Lung (tissue), 12 donors: ENCODE data around the gene EYA3. TPM values are rescaled to one million over a fixed set of nuclear protein-coding genes. Genes with fewer than 3 reads are reported as not detected.

Source experiments
- ATAC-seq: fragments of 200-7000 bp; cut with Tn5 transposase; one replicate; pipeline ENCODE4 v1.9.1; 2020; ENCODE audit warnings: moderate number of reproducible peaks; ENCODE audit not compliant: insufficient read depth, low FRiP score
- DNase-seq, 3 donors: peaks; one replicate each; pipeline ENCODE4 v3.0.0-alpha.2; 2013 to 2017
- H3K27ac ChIP-seq, 2 donors: one replicate each; pipeline ENCODE4 v1.5.1; 2013; ENCODE audit warnings: mild to moderate bottlenecking in 2 of 2, moderate library complexity in 2 of 2, control low read depth in 1 of 2, inconsistent platforms in 1 of 2, low read depth in 1 of 2, low read length in 1 of 2
- H3K27me3 ChIP-seq, 3 donors: one replicate each; pipeline ENCODE4 v1.5.1; 2013; ENCODE audit warnings: low read length in 2 of 3; ENCODE audit not compliant: control insufficient read depth in 3 of 3, insufficient read depth in 3 of 3
- H3K36me3 ChIP-seq, 4 donors: one replicate each; pipeline ENCODE4 v1.5.1; 2013; ENCODE audit warnings: low read length in 4 of 4, mild to moderate bottlenecking in 1 of 4, moderate library complexity in 1 of 4; ENCODE audit not compliant: control insufficient read depth in 4 of 4, insufficient read depth in 4 of 4
- H3K4me1 ChIP-seq, 5 donors: one replicate each; pipeline ENCODE4 v1.5.1; 2013; ENCODE audit warnings: low read length in 5 of 5, mild to moderate bottlenecking in 2 of 5, moderate library complexity in 1 of 5; ENCODE audit not compliant: control insufficient read depth in 5 of 5, insufficient read depth in 5 of 5
- H3K4me3 ChIP-seq: one replicate; pipeline ENCODE4 v1.5.1; 2013; ENCODE audit warnings: mild to moderate bottlenecking, control low read depth, moderate library complexity
- H3K9ac ChIP-seq, 2 donors: one replicate each; pipeline ENCODE4 v1.5.1; 2013; ENCODE audit warnings: low read length in 2 of 2, control low read depth in 1 of 2; ENCODE audit not compliant: insufficient read depth in 1 of 2
- H3K9me3 ChIP-seq, 4 donors: one replicate each; pipeline ENCODE4 v1.5.1; 2013; ENCODE audit warnings: low read length in 3 of 4, mild to moderate bottlenecking in 1 of 4, moderate library complexity in 1 of 4; ENCODE audit not compliant: control insufficient read depth in 4 of 4, insufficient read depth in 3 of 4
- WGBS, 2 donors: extraction: QIAGEN DNeasy Blood & Tissue Kit; methylation state at CpG; one replicate each; pipeline ENCODE4 v1.1.7; 2013; 5-methylcytosine and 5-hydroxymethylcytosine counted together
- polyA plus RNA-seq, 2 donors: library from polyadenylated mRNA; stranded (reverse); fragments of 200-250 nt; gene quantifications; one replicate each; pipeline ENCODE4 v1.2.1, GENCODE V29; 2013
- total RNA-seq, 2 donors: library from RNA; depleted of rRNA in 1 of 2; stranded (reverse); fragments of >200 nt in 1 of 2; gene quantifications; one replicate each; pipeline ENCODE4 v1.2.1, GENCODE V29; 2014 to 2021
- TF ChIP-seq, protein P1 (sequence below): IDR thresholded peaks from 2 replicates; pipeline ENCODE4 v1.5.1; 2012; ENCODE audit warnings: mild to moderate bottlenecking; ENCODE audit errors: control extremely low read depth, extremely low read depth
- donor health status: control.
- donor health status: control.
- donor health status: Bipolar disorder and iron deficiency.
- donor health status: healthy.
- donor health status: DM: yes; HTN: yes; CAD: no.

The EYA3 gene
- total and polyA plus RNA-seq, 4 donors: 6.3 to 21.8 (median 13.4) TPM

DNA sequence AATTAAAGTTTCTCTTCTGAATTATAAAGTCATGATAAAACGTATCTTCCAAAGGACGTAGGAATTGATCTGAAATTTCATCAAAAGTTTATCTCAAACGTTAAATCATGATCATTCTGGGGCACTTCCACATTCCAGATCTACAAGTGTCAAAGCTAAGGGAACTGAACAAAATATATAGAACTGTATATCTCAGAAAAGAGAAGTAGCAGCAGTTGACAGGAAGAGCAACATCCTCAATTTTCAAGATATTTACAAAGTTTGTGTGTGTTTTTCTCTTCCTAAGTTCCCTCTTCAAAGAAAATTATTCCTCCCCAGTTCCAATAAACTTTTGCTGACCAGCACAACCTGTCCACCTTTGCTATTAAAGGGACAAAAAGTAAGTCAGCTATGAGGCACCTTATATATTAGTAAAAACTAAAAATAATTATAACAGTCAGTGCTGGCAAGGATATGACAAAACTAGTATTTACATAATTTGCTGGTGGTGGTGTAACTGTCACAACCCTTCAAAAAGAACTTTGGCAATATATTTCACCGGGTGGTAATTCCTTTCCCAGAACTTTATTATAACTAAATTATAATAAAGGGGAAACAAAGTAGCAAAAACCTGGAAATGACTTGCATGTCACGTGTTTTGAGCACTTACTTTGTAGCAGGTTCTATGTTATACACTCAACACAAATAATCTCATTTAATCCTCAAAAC lies 38.5 kb upstream of the EYA3 start:
- no peak for DNase-seq
- Histone ChIP-seq H3K4me1 (peaks cover 0 to 6% (median 0%) of the 10 kb centered on the region in 5 donors), H3K27ac (no peak overlapping the region), H3K36me3 (no peaks in the 10 kb centered on the region), H3K27me3 (no peaks in the 10 kb centered on the region), H3K9ac (no peak overlapping the region), H3K9me3 (no peaks in the 10 kb centered on the region), H3K4me3 (no peak overlapping the region)
- TF ChIP-seq, protein P1, sequence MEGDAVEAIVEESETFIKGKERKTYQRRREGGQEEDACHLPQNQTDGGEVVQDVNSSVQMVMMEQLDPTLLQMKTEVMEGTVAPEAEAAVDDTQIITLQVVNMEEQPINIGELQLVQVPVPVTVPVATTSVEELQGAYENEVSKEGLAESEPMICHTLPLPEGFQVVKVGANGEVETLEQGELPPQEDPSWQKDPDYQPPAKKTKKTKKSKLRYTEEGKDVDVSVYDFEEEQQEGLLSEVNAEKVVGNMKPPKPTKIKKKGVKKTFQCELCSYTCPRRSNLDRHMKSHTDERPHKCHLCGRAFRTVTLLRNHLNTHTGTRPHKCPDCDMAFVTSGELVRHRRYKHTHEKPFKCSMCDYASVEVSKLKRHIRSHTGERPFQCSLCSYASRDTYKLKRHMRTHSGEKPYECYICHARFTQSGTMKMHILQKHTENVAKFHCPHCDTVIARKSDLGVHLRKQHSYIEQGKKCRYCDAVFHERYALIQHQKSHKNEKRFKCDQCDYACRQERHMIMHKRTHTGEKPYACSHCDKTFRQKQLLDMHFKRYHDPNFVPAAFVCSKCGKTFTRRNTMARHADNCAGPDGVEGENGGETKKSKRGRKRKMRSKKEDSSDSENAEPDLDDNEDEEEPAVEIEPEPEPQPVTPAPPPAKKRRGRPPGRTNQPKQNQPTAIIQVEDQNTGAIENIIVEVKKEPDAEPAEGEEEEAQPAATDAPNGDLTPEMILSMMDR: no peak
- 28 to 56% methylated on average over 5 of the region's 5 CpGs for WGBS, 2 donors
- ATAC-seq: no peak

DNA sequence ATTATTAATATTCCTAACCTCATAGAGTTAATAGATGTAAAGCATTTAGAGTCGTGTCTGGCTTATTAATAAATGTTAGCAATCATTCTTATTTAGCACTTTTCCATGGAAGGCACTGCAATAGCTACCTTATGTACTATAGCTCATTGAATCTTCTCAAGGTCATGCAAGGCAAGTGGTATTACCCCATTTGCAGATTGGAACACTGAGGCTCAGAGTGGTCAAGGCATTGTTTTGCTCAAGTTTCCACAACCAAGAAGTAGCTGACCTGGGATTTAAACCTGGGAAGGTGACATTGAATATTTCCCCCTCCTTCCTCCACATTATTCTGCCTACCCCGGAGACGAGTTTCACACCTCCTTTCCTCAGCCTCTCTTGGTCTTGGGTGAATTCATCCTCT lies 37.8 kb upstream of the EYA3 start:
- TF ChIP-seq, protein P1: no peak
- Histone ChIP-seq H3K9me3 (no peaks in the 10 kb centered on the region), H3K27me3 (no peaks in the 10 kb centered on the region), H3K36me3 (no peaks in the 10 kb centered on the region), H3K4me3 (no peak overlapping the region), H3K9ac (no peak overlapping the region), H3K27ac (peak overlapping the region in 1 of 2 donors; percentile 67), H3K4me1 (peaks cover 0 to 6% (median 0%) of the 10 kb centered on the region in 5 donors)
- DNase-seq: no peak
- ATAC-seq: no peak
- 53 to 64% methylated on average over 3 of the region's 3 CpGs for WGBS, 2 donors

DNA sequence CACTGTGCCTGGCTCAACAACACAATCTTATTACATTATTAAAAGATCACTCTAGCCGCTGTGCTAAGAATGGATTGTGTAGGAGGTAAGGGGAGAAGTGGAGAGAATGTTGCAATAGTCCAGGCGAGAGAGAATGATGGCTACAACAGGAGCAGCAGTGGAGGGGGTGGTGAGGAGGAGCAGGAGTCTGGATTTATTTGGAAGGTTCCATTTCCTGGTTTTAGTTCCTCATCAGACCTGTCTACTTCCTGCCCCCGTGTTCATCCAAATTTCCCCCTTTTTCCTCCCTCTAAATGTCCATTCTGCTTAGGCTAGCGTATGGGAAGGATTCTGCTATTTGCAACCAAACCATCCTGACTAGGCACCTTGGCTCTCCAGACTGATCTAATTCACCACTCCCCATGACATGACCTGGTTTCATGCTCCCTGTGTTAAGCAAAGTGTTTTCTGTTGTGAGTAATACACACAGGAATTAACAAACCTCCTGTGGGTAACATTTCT lies 35.1 kb upstream of the EYA3 start:
- no peak overlapping the region for H3K9ac ChIP-seq
- DNase-seq (no peak), ATAC-seq (peak; percentile 68)
- peaks cover 0 to 5% (median 0%) of the 10 kb centered on the region in 5 donors for H3K4me1 ChIP-seq
- H3K4me3 ChIP-seq: no peak overlapping the region
- H3K27me3 ChIP-seq: no peaks in the 10 kb centered on the region
- no peaks in the 10 kb centered on the region for H3K36me3 ChIP-seq
- H3K9me3 ChIP-seq: no peaks in the 10 kb centered on the region
- H3K27ac ChIP-seq: peak overlapping the region in 1 of 2 donors; percentile 24
- 13 to 36% methylated on average over 4 of the region's 4 CpGs for WGBS, 2 donors
- TF ChIP-seq, protein P1: no peak
